IPS DF 6.9 (cell line): ENCODE measurements around the gene ENPP3.
"Not testable (repeated sequence)": the region's sequence is repeated elsewhere in the genome, so short reads cannot be mapped to it uniquely, and the experiment has no call there.

Source experiments
- DNase-seq: peaks from one replicate; pipeline ENCODE4 v3.0.0-alpha.2; 2013; ENCODE audit warnings: low read depth, low spot score
- H3K27ac ChIP-seq: one replicate; pipeline ENCODE4 v1.5.1; 2013; ENCODE audit warnings: low read length, control low read depth
- H3K27me3 ChIP-seq: 2 replicates; pipeline ENCODE4 v1.6.1; 2013; ENCODE audit warnings: mild to moderate bottlenecking, low read length; ENCODE audit not compliant: control insufficient read depth, insufficient read depth
- H3K36me3 ChIP-seq: 2 replicates; pipeline ENCODE4 v1.6.1; 2013; ENCODE audit warnings: low read length; ENCODE audit not compliant: control insufficient read depth, insufficient read depth
- H3K4me1 ChIP-seq: 2 replicates; pipeline ENCODE4 v1.6.1; 2013; ENCODE audit warnings: low read length; ENCODE audit not compliant: control insufficient read depth, insufficient read depth
- H3K4me3 ChIP-seq: 2 replicates; pipeline ENCODE4 v1.5.1; 2013; ENCODE audit warnings: mild to moderate bottlenecking, low read length
- H3K9me3 ChIP-seq: 2 replicates; pipeline ENCODE4 v1.6.1; 2013; ENCODE audit warnings: low read length, inconsistent platforms; ENCODE audit not compliant: control insufficient read depth, insufficient read depth
- WGBS: extraction: QIAGEN DNeasy Blood & Tissue Kit; methylation state at CpG from one replicate; pipeline ENCODE4 v1.1.7; 2013; ENCODE audit warnings: mixed read lengths, missing lambda C conversion rate; ENCODE audit not compliant: insufficient read length, insufficient coverage; 5-methylcytosine and 5-hydroxymethylcytosine counted together

ENPP3 gene

DNA sequence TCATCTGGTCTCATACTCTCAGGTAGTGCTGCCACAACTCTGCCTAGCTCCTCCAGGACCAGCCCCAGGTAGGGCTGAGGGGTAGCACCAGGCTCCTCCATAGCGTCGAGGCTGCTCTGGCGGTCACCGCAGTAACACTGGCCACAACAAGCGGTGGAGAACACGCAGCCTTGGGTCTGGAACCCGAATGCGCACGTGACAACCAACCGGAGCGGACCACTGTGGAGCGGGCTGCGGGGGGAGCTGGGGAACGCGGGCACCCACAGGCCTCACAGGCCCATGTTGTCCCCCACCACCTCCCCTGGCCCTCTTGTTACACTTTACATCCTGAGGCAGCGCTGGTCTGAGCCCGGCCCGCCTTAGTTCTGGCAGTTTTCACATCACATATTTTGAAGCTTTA, 73.8 kb downstream of the ENPP3 start, which contains the start of gene CTAGE9:
Gene CTAGE9 (minus strand): TSS at position 101 of the 400 bp plus-strand sequence. CDS start 0 bp downstream, at position 101.
- no CpG with 5 or more reads among the region's 18 CpGs for WGBS
- not testable (repeated sequence) for H3K27me3 ChIP-seq, H3K27ac ChIP-seq, H3K4me3 ChIP-seq, DNase-seq, H3K4me1 ChIP-seq, H3K9me3 ChIP-seq, H3K36me3 ChIP-seq

DNA sequence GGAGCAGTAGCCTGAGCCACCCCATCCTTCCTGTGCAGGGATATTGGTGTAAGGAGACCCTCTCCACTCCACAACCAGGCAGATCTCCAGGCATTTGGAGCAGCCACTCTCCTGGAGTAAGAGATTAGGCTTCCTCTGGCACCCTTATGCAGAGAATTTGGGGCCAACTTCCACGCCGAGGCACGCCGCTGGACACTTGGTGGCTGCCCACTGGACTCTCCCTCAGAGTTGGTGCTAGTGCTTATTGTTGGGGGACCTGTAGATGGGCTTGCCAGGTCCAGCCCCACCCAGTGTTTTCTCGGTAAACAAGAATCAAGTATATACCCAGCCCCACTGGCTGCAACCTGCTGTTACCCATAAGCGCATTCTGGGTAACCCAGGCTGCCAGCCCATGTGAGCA, 78.5 kb downstream of the ENPP3 start:
- H3K27me3 ChIP-seq, H3K4me3 ChIP-seq, H3K27ac ChIP-seq, H3K9me3 ChIP-seq, DNase-seq, H3K4me1 ChIP-seq, H3K36me3 ChIP-seq: not testable (repeated sequence)
- WGBS = no CpG with 5 or more reads among the region's 6 CpGs

DNA sequence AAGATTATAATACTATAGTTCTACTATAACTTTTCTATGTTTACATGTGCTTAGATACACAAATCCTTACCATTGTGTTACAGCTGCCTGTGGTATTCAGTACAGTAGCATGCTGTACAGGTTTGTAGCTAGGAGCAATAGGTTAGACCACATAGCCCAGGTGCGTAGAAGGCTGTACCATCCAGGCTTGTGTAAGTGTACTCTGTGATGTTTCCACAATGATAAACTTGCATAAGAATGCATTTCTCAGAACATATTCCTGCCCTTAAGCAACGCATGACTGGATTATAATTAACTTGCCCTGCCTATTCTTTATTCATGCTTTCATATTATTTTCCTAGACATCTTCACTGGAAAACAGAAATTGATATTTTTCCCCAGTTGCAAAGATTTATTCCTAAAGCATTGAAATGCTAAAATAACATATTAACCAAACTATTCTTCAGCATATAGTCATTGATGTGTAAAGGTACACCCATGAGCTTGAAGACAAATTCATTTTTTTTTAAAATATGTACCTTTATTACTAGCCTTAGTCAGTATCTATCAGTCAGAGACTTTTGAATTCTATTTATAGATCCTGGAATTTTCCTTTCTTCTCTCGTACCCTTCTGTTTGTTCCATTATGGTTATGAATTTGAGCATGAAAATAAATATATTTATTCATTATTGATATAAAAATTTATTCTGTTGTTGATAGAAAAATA, 80.9 kb downstream of the ENPP3 start:
- Histone ChIP-seq H3K9me3 (no peaks in the 10 kb centered on the region), H3K27ac (no peak overlapping the region), H3K36me3 (no peaks in the 10 kb centered on the region), H3K4me1 (peaks cover 2% of the 10 kb centered on the region; the same call in 1 of the 2 replicates), H3K27me3 (no peaks in the 10 kb centered on the region), H3K4me3 (no peak overlapping the region)
- no peak for DNase-seq
- WGBS = no CpG with 5 or more reads among the region's 3 CpGs

DNA sequence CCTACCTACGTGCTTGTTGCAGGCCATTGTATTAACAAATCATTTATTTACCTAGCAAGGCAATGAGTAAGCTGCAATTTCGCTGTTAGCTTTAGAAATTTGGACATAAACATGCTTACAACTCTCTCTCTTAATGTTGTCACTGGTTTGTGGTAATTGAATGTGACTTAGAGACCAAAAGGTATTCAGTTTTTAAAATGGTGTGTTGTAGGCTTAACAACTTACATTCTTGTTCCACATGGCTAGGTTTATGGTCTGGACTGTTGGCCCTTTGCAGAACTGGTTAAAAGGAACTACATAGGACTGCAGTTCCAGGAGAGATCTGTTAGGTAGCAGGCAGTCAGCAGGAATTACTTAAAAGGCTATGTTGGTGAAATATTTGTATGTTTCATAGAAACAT, 84.1 kb downstream of the ENPP3 start:
- Histone ChIP-seq H3K27ac (no peak overlapping the region), H3K36me3 (no peaks in the 10 kb centered on the region), H3K9me3 (no peaks in the 10 kb centered on the region), H3K4me3 (no peak overlapping the region), H3K4me1 (peaks cover 2% of the 10 kb centered on the region; the same call in 1 of the 2 replicates), H3K27me3 (no peaks in the 10 kb centered on the region)
- DNase-seq = no peak
- WGBS = no CpG with 5 or more reads among the region's 2 CpGs

DNA sequence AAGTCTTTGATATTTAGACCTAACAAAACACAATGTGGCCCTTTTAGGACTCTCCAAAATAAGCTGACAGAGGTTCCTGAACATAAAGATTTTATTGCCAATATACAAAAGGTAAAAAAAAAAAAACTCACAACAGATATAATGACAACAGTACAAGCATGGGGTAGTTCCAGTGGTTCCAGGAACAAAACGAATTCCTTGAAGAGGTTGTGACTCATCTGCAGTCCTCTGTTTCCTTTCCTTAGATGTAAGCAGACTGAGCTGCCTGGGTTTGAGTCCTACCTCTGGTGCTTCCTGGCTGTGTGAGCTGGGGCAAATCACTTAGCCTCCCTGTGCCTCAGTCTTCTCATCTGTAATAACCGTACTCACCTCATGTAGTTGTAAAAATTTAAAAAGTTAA, 87.0 kb downstream of the ENPP3 start:
- H3K9me3 ChIP-seq = no peaks in the 10 kb centered on the region
- no peaks in the 10 kb centered on the region for H3K27me3 ChIP-seq
- no peak overlapping the region for H3K4me3 ChIP-seq
- DNase-seq = no peak
- no peaks in the 10 kb centered on the region for H3K36me3 ChIP-seq
- H3K27ac ChIP-seq = no peak overlapping the region
- no peaks in the 10 kb centered on the region for H3K4me1 ChIP-seq
- no CpG with 5 or more reads among the region's 2 CpGs for WGBS

DNA sequence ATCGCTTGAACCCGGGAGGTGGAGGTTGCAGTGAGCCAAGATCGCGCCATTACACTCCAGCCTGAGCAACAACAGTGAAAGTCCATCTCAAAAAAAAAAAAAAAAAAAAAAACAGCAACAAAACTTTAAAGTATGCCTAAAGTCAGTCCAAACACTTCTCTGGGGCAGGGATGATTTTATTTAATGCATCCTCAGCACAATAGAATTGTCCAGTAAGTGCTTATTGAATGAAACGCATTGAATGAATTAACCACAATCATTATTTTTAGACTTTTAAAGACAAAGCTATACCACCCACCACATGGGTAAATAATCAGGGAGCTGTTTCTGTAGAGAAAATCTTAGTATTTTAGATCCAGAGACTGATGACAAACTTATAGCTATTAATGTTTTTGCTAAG, 90.4 kb downstream of the ENPP3 start:
- no CpG with 5 or more reads among the region's 5 CpGs for WGBS
- Histone ChIP-seq H3K36me3 (no peaks in the 10 kb centered on the region), H3K27ac (no peak overlapping the region), H3K9me3 (no peaks in the 10 kb centered on the region), H3K27me3 (no peaks in the 10 kb centered on the region), H3K4me1 (no peaks in the 10 kb centered on the region), H3K4me3 (no peak overlapping the region)
- no peak for DNase-seq

DNA sequence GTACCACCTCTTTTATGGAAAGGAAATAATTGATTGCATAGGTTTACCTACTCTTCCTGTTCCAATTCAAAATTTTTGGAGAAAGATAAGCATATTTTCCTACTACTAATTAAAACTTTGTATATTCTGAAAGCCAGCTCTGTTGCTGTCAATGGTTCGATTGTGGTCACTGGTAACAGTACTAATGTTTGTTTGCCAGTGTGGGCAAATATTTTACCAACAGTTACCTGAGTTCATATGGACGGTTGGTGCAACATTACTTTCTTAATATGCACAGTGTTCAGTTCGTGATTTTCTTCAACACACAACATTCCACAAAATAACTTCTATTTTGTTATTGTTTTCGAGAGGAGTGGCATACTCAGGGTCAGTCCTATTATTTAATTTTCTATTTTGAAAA, 90.8 kb downstream of the ENPP3 start:
- H3K27me3 ChIP-seq = no peaks in the 10 kb centered on the region
- no peak overlapping the region for H3K27ac ChIP-seq
- H3K36me3 ChIP-seq = no peaks in the 10 kb centered on the region
- H3K9me3 ChIP-seq = no peaks in the 10 kb centered on the region
- WGBS = no CpG with 5 or more reads among the region's 4 CpGs
- no peaks in the 10 kb centered on the region for H3K4me1 ChIP-seq
- no peak for DNase-seq
- no peak overlapping the region for H3K4me3 ChIP-seq

DNA sequence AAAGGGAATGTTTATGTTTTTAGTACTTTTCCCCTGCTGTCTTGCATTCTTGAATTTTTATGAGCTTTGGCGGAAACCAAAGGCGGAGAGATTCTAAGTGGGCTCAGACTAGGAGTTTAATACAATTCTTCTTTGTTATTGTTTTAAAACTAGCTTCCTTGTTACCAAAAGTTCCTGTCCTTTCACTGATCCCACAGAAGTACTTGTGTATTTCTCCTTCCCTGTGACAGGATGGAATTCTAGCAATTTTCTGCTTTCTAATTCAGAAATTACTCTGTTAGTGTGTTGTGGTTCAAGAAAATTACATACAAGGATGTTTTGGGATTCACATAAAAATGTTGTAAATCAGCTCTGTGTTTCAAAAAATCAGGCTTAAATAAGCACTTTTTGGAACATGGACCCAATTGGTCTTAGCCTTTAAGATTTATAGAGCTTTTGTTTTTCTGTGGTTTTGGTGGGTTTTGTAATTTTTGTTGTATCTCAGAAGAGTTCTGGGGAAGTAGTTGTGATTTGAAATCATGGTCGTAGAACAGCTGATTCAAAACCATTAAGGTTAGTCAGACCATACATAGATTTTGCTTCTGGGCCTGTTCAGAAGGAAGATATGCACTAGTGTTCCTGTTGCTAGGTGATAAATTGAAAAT, 91.3 kb downstream of the ENPP3 start:
- no peak overlapping the region for H3K4me3 ChIP-seq
- no peaks in the 10 kb centered on the region for H3K9me3 ChIP-seq
- no peaks in the 10 kb centered on the region for H3K36me3 ChIP-seq
- H3K27me3 ChIP-seq = no peaks in the 10 kb centered on the region
- no peak for DNase-seq
- H3K4me1 ChIP-seq = no peaks in the 10 kb centered on the region
- no CpG with 5 or more reads among the region's 3 CpGs for WGBS
- no peak overlapping the region for H3K27ac ChIP-seq

DNA sequence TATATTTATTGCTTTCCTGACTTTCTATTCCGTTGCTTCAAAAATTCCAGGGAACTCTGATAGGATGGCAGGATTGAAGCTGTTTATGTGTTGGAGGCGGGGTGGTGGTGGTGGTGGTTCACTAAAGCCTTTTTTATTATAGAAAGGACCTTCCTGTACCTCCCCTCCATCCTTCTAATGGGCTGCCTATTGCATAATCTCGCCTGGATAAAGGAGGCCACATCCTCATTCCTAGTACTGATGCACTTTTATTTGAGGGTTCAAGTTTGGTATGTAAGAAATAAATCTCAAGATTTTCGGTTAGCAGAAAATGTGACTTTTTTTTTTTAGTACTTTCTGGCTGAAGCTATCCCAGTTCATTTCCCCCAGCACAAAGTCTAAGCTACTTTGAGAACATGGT, 92.4 kb downstream of the ENPP3 start:
- Histone ChIP-seq H3K27me3 (no peaks in the 10 kb centered on the region), H3K4me3 (no peak overlapping the region), H3K9me3 (no peaks in the 10 kb centered on the region), H3K4me1 (no peaks in the 10 kb centered on the region), H3K36me3 (no peaks in the 10 kb centered on the region), H3K27ac (no peak overlapping the region)
- DNase-seq = no peak
- WGBS = no CpG with 5 or more reads among the region's 4 CpGs

DNA sequence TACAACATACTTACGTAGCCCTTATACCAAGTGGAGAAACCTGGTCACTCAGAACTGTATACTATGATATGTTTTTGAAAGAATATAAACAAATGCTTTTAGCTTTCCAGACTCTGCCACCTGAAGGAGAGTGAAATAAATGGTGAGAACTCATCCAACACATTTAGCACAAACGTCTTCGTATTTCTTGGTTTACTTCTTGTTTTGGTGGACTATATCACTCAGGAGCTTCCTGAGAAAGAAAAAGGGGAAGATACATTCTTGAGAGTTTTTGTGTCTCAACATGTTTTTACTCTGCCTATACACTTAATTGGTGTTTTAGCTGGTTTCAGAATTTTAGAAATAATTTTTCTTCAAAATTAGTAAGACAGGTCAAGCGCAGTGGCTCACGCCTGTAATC, 93.2 kb downstream of the ENPP3 start:
- H3K4me1 ChIP-seq = no peaks in the 10 kb centered on the region
- no peak overlapping the region for H3K4me3 ChIP-seq
- no peaks in the 10 kb centered on the region for H3K27me3 ChIP-seq
- WGBS = no CpG with 5 or more reads among the region's 5 CpGs
- no peaks in the 10 kb centered on the region for H3K36me3 ChIP-seq
- DNase-seq = no peak
- no peaks in the 10 kb centered on the region for H3K9me3 ChIP-seq
- H3K27ac ChIP-seq = no peak overlapping the region

DNA sequence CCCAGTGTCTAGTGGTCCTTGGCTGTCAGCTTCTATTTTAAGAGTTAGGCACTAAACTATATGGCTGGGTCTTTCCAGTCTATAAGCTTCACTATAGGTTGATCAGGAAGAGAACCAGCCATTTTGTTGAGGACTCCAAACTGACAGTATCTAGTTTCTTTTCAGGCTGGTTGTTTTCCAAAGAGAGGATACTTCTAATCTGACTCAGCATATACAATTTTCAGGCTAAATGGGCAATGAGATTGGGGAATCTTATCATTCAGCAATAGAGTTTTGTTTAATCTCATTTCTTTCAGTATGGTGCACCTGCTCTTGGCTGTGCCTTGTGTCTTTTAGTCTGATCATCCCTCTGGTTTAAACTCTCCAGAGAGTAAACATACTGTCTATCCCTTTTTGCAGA, 94.1 kb downstream of the ENPP3 start:
- Histone ChIP-seq H3K36me3 (no peaks in the 10 kb centered on the region), H3K4me3 (no peak overlapping the region), H3K9me3 (no peaks in the 10 kb centered on the region), H3K4me1 (no peaks in the 10 kb centered on the region), H3K27me3 (no peaks in the 10 kb centered on the region), H3K27ac (no peak overlapping the region)
- no peak for DNase-seq
